ENCODE data around the gene FGGY.
A peak's percentile ranks its signal among the peaks of the same experiment; 100 is the strongest.
"Not testable (repeated sequence)": the region's sequence is repeated elsewhere in the genome, so short reads cannot be mapped to it uniquely, and the experiment has no call there.

The FGGY gene

DNA sequence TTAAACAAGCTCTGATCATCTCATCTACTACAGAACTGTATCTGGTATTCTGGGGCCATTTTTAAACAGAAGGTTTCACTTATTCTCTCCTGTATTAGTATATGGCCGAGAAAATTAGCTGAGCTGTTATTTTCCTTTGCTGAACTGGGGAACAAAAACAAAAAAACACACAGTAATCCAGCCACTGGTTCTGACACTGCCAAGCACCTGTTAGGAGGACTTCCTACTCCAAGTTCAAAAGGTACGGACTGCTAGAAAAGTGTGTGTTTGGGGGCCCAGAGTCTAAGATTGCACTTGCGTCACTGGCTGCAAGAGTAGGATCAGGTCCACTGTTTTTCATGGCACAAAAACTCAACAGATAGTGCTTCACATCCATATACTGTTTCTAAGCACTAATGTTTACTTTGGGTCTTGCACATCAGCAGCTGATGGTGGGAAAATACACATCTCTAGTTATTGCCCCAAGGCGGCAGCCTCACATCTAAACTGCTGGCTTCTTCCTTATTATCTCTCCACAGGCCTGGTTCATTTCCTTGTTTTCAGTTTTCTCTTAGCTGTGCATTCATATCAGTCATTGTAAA is 226.1 kb downstream of the FGGY start:
- DNase-seq, result no peak

DNA sequence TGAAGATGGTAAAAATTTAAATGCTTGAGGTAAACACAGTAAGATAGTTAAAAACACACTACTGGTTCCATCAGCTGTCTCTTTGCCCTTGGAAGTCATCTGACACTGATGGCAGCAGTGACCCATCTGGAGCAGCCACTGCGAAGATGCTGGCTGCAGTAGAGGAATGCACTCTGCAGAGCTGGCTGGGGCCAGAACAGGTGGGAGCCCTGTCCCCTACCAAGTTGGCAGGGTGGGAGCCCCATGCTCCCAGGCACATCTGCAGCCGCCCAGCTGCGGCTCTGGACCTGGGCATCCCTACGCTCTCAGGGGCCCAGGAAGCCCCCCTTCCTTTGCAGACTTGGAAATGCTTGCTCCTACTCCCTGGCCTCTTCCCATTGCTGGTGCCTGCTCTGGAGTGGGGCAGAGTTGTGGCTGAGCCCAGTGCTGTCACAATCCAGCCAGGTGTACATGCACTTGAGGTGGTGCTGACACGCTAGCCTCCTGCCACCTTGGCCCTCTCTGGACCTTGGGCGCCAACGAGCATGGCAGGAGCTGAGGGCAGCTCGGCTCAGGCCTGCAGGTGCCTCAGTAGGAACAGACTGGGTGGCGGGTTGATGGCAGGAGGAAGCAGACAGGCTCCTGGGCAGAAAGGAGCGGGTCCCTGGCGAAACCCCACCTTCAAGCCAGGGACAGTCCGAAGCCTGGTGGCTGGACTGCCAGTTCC is 227.0 kb downstream of the FGGY start:
- no peak for DNase-seq

DNA sequence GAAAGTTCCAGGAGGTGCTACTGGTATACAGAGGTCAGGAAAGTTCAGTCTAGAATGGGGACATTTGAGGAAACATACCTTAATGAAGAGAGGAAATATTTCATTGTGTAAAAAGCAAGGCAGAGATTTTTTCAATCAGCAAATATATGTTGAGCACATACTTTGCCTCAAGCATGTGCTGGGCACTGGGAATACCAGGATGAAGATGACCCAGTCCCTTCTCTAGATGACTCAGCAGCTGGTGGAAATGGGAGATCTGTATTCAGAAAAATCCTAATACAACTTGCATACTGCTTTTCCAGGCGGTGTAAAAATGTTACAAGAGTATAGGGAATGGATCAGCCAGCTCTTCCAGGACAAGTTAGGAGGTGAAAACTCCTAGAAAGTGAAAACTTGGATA is 229.3 kb downstream of the FGGY start:
- DNase-seq, result no peak

DNA sequence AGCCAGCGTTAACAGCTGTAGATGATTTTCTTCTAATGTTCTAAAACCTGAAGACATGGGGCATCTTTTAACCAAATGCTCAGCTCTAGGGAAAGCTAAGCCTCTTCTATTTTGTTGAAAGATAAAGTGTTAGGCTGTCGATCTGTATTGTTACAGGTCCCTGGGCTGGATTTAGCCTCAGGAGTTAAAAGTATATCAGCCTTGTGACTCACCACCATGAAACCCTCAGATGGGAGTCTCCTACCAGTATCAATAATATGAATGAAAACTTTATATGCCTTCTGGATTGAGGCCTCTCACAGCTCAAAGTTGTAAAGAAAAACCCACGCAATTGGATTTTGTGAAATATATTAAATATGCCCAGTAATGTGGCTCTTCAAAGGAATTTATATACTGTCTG is 231.6 kb downstream of the FGGY start:
- DNase-seq, result no peak

DNA sequence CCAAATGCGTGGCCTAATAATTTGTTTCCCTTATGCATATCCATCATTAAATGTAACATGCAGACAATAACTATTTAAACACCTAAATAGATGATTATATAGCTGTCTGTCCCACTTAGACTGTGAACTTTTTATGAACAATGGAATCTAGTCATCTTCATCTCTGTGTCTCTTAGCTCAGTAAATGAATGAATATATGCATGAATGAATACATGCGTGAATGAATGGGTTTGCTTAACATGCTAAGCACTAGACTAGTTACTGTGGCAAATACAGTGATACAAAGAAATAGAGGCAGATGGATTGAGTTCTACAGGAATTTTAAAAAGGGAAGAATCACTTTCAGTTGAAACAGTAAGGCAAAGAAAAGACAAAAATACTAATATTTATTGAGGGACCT is 232.0 kb downstream of the FGGY start:
- DNase-seq, result no peak

DNA sequence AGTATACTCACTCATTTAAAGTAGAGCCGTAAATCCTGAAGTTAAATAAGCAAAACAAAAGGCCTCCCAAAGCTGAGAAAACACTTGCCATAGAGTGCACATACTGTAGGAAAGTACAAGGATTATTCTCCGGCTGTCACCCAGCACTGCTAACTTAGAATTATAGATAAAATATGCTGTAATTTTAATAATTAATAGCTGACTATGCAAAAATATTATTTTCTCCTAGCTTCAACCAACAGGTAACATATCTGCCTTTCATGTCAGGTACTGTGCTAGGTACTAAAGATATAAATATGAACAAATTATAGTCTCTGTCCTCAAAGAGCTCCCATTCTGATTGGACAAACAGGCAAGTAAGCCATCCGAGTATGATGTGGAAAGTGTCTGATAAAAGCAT is 233.2 kb downstream of the FGGY start:
- no peak for DNase-seq

DNA sequence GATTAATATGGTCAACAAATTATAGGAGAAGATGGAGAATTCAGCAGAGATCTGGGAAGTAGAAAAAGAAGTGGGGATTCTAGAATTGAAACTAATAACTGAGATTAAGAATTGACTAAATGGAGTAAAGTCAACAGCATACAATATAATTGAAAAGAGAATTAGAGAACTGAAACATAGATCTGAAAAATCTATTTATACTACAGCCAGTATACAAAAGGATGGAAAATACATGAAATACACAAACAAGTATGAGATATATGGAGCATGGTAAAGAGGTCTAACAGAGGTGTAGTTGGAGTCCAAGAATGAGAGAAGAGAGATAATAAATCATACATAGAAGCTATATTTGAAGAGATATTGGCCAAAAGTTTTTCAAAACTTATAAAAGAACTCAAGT is 235.2 kb downstream of the FGGY start:
- DNase-seq, result no peak

DNA sequence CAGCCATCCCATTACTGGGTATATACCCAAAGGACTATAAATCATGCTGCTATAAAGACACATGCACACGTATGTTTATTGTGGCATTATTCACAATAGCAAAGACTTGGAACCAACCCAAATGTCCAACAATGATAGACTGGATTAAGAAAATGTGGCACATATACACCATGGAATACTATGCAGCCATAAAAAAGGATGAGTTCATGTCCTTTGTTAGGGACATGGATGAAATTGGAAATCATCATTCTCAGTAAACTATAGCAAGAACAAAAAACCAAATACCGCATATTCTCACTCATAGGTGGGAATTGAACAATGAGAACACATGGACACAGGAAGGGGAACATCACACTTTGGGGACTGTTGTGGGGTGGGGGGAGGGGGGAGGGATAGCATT is 241.6 kb downstream of the FGGY start:
- DNase-seq, result not testable (repeated sequence)

DNA sequence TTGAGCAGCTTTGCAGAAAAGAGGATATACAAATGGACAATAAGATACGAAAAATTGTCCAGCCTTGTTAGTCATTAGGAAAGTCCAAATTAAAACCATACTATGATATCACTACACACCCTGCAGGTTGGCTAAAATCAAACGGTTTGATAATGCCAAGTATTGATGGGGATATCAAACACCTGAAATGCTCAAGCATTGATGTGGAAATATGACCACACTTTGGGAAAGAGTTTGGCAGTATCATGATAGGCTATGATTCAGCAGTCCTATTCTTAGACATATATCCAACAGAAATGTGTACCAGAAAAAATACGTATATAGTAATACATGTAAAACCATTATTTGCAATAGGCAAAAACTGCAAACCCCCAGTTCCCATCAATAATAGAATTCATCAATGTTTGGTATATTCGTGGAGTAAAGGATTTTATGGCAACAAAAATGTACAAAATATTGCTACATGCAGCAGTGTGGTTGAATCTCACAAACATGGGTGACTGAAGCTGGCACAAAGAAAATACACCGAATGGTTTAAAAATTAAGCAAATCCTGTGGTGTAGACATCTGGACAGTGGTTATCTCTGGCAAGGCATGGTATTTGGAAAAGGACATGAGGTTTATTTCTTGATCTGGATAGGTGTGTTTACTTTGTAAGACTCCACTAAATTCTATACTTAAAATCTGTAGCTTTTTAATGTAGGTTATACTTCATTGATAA is 243.2 kb downstream of the FGGY start:
- DNase-seq, result no peak

DNA sequence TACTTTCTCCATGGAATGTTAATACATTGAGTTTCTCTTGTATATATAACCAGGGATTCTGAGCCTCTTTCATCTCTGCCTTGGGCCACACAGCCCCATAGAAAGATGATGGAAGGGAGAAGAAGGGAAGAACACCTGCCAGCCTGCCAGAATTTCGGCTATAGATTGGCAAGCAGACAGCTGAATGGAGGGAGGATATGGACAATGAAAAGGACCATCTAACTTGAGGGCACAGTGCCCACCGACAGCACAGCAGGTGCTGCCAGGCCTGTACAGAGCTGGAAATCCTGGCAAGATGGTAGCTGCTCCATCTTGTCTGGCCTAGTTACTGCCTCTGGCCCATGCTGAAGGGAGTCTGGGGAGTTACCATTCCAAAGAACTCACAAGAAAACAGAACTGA is 244.3 kb downstream of the FGGY start:
- DNase-seq, result no peak

DNA sequence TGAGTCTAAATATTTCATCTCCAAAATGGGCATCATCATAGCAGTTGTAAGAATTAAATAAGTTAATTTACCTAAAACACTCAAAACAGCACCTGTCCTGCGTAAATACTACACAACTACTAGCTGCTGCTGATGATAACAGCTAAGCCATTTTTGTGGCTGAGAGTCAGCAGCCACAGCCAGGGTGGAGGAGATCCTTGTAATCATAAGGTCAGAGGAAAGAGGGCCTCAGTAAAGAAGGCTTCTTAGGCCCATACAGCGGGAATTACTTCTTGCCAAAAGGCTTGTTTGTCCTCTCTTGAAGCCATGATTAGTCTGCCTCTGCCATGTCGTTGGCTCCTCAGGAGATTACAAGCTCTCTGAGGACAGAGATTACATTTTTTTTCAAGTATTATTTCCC is 245.0 kb downstream of the FGGY start:
- no peak for DNase-seq

DNA sequence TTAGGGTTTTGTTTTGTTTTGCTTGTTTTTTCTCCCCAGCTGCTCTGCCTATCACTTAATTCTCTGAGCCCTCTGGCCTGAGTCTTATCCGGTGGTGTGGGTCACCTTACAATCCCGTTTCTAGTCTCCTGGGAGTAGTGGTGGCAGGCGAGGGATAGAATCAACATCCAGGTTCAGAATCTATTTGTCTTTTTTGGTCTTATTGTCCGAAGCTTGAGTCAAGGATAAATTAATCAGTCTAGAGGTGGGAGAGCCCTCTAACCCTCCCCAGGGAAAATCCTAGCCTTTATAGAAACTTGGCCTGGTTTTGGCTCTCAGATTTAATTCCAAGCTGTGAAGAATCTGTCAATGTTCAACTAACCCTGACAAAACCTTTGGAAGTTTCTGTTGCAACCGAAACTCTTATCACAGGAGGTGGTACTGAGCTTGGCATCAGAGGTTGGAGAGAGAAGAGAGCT is 246.3 kb downstream of the FGGY start:
- no peak for DNase-seq

DNA sequence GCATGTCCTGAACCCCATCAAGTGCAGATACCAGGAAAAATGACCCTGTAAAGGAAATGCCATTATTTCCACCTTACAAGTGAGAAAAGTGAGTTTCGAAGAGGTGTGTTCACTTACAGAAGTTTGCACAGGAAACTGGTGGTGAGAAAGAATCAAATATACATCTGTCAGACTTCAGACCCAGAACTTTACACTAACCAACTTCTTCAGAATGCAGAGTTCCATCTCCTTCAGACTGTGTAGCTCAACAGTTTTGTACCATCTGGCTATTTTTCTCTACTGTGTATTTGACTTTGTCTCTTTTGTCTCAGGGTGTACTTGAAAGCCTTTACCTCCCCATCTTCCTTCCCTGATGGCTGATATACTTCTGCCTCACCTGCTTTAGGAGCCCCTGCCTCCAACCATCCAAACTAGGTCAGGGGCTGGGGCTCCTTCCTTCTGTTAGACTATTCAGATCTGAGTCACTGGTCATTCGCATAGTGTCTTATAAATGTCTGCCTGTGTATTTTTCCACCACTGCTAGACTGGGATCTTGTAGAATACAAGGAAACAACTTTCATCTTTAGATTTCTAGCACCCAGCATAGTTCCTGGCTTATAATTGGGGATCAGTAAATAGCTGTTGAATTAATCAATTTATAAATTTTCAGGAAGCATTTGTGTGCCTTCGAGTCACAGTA is 247.9 kb downstream of the FGGY start:
- no peak for DNase-seq

DNA sequence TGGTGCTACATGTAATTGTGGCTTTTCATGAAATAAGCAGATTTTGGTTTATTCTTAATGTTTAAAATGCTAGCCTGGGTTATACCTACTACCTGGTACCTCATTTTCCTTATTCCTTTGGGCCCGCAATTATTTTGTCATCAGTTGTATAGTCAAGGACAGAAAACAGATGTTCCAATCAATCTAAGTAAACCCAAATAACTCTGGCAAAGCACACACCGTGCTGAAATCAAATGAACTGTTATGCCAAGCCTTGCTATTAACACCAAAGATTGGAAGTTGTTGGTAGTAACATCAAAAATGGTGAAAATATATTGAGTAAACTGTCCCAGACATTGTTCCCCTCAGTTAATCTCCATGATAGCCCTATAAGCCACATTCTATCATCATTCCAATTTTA is 248.9 kb downstream of the FGGY start:
- no peak for DNase-seq

DNA sequence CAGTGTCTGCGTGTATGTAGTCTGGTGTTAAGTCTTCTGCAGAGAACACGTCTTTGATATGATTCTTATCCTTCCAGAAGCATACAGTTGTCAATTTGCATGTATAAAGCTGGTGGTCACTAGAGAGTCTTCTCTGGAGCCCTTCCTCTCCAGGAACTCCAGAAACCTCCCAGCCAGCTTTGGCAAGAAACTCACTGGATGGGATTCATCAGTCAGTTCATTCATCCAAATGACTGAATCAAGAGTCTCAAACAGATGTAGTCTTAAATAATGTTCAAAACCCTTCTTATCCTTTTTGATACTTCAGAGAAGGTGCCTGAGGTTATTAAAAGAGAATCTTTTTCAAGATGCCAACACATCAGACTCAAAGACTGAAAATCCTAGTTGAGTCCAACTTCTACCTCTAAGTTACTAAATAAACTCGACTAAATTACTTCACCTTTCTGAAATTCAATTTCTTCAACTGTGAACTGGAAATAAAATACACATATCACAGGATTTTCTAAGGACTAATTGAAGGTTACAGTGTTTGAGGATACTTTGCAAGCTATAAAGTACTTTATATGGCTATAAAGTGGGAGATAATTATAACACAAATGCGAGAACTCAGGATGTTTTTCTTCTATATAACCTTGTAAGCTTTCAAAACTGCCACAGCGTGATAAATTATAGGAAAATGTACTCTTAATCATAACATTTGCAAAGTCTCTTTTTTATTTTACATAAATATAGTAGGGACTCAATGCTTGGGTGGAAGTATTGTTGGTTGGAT is 252.4 kb downstream of the FGGY start:
- peak; percentile 43 for DNase-seq

DNA sequence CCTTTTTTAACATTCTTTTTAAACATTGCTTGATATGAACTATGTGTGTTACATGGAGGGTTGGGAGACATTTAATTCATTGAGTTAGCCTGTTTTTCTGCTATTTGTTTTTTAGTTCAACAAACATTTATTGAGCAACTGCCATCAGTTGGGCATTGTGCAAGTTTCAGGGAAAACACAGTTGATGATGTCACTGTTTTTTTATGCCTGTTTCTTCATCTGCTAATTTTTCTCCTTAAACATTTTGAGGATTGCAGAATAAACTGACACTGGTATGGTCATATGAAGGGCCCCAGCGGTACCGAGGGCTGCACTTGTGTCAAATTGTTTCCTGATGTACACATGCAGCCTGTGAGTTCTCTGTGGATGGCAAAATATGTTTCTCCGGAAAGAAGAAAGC is 253.0 kb downstream of the FGGY start:
- DNase-seq, result no peak

DNA sequence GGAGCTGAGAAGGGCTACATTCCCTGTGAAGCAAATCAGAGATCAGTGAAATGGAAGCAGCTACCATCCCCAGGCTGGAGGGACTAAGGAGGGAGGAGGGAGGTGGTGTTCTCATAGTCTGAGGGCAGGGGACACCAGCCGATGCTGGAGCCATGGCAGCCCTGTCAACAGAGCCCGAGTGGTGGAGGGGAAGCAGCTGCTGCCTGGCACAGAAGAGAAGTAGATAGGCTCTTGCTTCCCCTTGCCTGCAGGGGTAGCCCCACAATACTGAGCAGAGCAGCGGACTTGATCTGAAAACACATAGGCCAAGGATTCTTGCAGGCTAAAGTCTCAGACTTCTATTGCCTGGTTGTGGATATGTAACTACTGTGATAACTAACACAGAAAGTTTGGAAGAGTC is 255.1 kb downstream of the FGGY start:
- DNase-seq, result no peak

DNA sequence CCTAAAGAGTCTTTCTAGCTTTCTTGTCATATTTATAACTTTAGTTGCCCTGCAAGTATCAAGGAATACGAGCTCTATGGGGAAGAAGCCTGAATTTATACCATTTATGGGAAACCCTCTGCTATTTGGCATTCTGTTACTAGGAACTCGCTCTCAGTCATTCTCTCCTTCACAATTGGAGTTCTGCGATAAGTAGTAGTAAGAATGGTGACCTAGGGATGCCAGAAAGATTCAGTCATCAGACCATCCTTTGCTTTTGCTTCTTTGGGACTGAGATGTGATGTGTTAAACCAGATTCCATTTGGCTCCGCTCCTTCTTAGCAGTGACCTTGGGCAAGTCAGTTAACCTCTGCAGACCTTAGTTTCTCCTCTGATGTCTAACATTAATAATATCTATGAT is 256.5 kb downstream of the FGGY start:
- DNase-seq, result no peak

DNA sequence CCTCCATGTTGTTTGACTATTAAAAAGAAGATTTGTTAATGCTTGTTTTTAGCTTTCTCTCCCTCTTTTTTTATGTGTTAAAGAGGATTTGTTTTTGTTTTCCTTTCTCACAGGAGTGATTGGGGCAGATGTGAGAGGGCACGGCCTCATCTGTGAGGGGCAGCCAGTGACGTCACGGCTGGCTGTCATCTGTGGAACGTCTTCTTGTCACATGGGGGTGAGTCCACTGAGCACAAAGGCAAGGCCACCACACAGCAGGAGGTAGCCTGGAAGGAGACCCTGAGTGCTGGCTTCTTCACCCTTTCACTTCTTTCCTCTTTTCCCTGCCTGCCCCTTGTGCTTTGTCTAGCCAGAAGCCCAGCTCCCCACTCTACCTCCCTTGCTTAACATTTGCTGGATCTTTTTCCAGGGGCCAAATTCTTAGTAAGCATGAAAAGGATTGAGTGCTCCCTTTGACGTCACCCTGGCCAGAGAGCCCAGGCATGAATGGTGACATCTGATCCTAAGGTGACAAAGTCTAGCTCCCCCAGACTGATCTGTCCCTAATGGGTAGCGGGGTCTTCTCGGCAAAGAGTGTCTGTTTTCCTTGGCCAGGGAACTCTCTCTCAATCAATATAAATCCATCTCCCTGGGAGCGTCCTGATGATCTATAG is 257.2 kb downstream of the FGGY start:
- DNase-seq, result no peak

DNA sequence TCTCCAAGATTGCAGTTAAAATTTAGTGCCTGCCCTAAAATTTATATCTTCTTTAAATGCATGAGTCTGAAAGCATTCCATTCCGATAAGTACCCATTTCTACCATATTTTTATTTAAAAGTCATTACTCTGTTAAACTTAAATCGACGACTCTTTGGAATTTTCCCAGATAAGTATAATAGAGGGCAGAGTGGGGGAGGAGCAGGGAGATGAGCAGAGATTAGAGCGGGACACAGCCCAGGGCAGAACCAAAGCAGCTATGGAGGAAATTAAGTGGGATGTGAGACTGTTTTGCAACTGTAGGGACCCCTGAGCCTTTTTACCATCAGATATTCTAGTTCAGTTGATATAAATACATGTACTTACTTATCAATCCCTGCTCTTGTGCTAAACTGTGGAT is 257.9 kb downstream of the FGGY start:
- DNase-seq, result no peak

DNA sequence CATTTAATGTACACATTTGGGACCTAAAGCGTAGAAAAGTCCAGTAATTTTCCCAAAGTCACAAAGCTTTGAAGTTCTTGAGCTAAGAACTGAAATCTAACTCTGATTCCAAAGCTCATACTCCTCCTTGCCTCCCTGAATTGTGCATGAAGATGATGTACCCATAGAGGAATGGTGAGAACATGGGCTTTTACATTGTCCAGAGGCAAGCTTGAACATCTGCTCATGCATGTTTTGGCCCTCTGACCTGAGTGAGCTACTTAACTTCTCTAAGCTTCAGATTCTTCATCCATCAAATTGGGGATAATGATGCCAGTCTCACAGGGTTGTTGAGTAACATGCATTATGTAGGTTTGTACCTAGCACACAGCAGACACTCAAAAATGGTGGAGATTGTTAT is 259.5 kb downstream of the FGGY start:
- DNase-seq, result no peak

DNA sequence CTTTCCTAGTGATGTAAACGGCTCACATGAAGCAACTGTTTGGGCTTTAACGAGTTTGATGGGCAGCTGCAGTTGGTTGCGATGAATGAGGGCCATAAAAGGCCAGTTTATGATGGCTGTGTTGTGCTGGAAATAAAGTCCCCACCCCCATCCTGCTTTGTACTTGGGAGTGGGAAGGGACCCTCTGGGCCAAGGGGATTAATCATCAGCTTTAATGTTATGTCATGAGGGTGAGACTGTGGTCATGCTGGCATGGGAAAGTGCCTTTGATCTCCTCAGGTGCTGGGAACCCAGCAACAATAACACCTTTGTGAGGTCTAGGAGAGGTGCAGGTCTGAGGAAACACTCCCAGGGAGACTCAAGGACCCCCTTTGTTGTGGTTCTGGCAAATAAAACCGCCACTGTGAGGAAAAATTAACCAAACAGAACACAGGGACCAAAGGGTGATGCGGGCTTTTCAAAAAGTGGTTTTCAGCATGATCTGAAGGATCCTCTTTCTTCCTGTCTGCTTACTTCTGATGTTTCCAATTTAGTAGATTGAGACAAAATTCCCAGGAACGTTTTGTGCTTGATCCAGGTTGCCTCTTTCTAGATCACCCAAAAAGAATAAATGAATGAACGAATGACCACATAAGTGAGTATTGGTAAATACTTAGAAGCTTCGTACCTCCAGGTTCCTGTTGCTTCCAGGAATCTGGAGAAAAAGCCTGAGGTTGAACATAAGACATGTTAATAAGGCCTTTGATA is 260.1 kb downstream of the FGGY start:
- no peak for DNase-seq

All from NCI-H2081 treated with DMSO at 0.1 percent for 48 hours (cell line).